DOHH2 (cell line): ENCODE results near the gene PCYOX1L.

Experiments used
- H3F3A ChIP-seq: fragments of 200-600 bp; sonication (generic), shearing (Covaris generic); 2 replicates; pipeline ENCODE4 v1.6.0; 2016; ENCODE audit warnings: antibody characterized with exemption, mild to moderate bottlenecking; ENCODE audit not compliant: control insufficient read depth, insufficient read depth
- H3K27ac ChIP-seq: fragments of 200-600 bp; sonication (generic); 2 replicates; pipeline ENCODE4 v1.5.1; 2014; ENCODE audit warnings: low read depth, mild to moderate bottlenecking, low read length, moderate library complexity
- H3K27me3 ChIP-seq: fragments of 200-600 bp; sonication (generic); 2 replicates; pipeline ENCODE4 v1.6.1; 2014; ENCODE audit warnings: mild to moderate bottlenecking, low read length, mixed read lengths; ENCODE audit not compliant: control insufficient read depth
- H3K36me3 ChIP-seq: fragments of 200-600 bp; sonication (generic); 2 replicates; pipeline ENCODE4 v1.6.1; 2014; ENCODE audit warnings: mild to moderate bottlenecking, low read length, moderate library complexity, mixed read lengths; ENCODE audit not compliant: control insufficient read depth
- H3K4me1 ChIP-seq: fragments of 200-600 bp; sonication (generic); 2 replicates; pipeline ENCODE4 v1.6.1; 2014; ENCODE audit warnings: mild to moderate bottlenecking, low read length, mixed read lengths; ENCODE audit not compliant: control insufficient read depth
- H3K4me2 ChIP-seq: fragments of 200-600 bp; sonication (generic); 2 replicates; pipeline ENCODE4 v1.6.0; 2014; ENCODE audit warnings: mild to moderate bottlenecking, low read length, moderate library complexity
- H3K4me3 ChIP-seq: fragments of 200-600 bp; sonication (generic); 2 replicates; pipeline ENCODE4 v1.5.1; 2014; ENCODE audit warnings: mild to moderate bottlenecking, low read length, mixed read lengths
- H3K79me2 ChIP-seq: fragments of 200-600 bp; sonication (generic); 2 replicates; pipeline ENCODE4 v1.6.1; 2014; ENCODE audit warnings: mild to moderate bottlenecking, low read length, mixed read lengths; ENCODE audit not compliant: control insufficient read depth
- H3K9me2 ChIP-seq: fragments of 200-600 bp; sonication (generic); replicated peaks from 2 replicates; pipeline ENCODE4 v1.6.1; 2014; ENCODE audit warnings: mild to moderate bottlenecking, low read length, mixed read lengths; ENCODE audit not compliant: control insufficient read depth
- H3K9me3 ChIP-seq: fragments of 200-600 bp; sonication (generic); 2 replicates; pipeline ENCODE4 v1.6.1; 2014; ENCODE audit warnings: antibody characterized with exemption, low read length, mixed read lengths; ENCODE audit not compliant: control insufficient read depth, insufficient read depth
- H4K20me1 ChIP-seq: fragments of 200-600 bp; sonication (generic); 2 replicates; pipeline ENCODE4 v1.6.0; 2014; ENCODE audit warnings: low read depth, mild to moderate bottlenecking, antibody characterized with exemption, low read length, moderate library complexity; ENCODE audit not compliant: control insufficient read depth, insufficient read depth
- EZH2phosphoT487 ChIP-seq: fragments of 200-600 bp; sonication (generic); IDR thresholded peaks from 2 replicates; pipeline ENCODE4 v1.6.1; 2017; ENCODE audit warnings: borderline replicate concordance, mild to moderate bottlenecking, antibody characterized with exemption, low read length, moderate library complexity, mixed read lengths
- TF ChIP-seq, protein P1 (sequence below): fragments of 200-600 bp; sonication (generic); IDR thresholded peaks from one replicate; pipeline ENCODE4 v1.5.1; 2014; ENCODE audit warnings: antibody characterized with exemption, mild to moderate bottlenecking, low read depth, low read length; ENCODE audit not compliant: poor library complexity, severe bottlenecking

PCYOX1L gene

DNA sequence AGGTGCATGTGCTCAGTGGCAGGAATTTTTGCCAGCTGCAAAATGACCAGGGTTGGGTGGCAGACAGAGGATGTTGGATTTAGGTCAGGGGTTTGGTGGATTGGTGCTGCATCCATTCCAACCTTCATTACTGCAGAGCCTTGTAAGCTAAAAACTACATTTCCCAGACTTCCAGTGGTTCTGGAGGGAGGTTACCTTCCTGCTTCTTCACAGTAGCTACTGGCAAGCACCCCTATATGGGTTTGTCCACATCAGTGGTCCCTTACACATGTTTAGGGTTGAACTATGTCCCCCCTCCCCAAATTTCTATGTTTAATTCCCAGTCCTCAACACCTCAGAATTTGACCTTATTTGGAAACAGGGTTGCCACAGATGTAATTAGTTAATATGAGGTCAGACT lies 41.9 kb downstream of the PCYOX1L start:
- Histone ChIP-seq H3K4me3 (no peak overlapping the region), H3K4me1 (peaks cover 8% of the 10 kb centered on the region), H3K79me2 (no peaks in the 10 kb centered on the region)

DNA sequence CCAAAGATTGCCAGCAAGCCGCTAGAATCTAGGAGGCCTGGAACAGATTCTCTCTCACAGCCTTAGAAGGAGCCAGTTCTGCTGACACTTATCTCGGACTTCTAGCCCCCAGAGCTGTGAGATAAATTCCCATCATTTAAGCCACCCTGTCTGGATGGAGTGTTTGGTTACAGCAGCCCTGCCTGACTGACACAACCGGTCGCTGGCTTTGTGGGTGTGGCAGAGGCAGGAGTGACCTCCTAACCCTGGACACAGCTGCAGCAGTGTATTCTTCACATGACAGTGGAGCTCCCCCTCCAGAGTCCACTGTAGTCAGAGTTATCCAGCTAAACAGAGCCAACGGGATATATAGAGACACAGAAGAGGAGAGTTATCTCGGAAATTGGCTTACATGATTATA lies 42.5 kb downstream of the PCYOX1L start:
- Histone ChIP-seq H3K4me2 (no peak overlapping the region), H3K9me3 (no peaks in the 10 kb centered on the region), H3K27me3 (peaks cover 22% of the 10 kb centered on the region), H3K9me2 (no peaks in the 10 kb centered on the region), H3K4me3 (no peak overlapping the region), H3K27ac (no peak overlapping the region), H3F3A (no peaks in the 10 kb centered on the region), H4K20me1 (no peaks in the 10 kb centered on the region), H3K36me3 (no peaks in the 10 kb centered on the region), H3K4me1 (peaks cover 8% of the 10 kb centered on the region), H3K79me2 (no peaks in the 10 kb centered on the region)
- TF ChIP-seq EZH2phosphoT487 = no peak
- TF ChIP-seq, protein P1, sequence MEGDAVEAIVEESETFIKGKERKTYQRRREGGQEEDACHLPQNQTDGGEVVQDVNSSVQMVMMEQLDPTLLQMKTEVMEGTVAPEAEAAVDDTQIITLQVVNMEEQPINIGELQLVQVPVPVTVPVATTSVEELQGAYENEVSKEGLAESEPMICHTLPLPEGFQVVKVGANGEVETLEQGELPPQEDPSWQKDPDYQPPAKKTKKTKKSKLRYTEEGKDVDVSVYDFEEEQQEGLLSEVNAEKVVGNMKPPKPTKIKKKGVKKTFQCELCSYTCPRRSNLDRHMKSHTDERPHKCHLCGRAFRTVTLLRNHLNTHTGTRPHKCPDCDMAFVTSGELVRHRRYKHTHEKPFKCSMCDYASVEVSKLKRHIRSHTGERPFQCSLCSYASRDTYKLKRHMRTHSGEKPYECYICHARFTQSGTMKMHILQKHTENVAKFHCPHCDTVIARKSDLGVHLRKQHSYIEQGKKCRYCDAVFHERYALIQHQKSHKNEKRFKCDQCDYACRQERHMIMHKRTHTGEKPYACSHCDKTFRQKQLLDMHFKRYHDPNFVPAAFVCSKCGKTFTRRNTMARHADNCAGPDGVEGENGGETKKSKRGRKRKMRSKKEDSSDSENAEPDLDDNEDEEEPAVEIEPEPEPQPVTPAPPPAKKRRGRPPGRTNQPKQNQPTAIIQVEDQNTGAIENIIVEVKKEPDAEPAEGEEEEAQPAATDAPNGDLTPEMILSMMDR = no peak

More for the DNA sequence above, 41.9 kb downstream of the PCYOX1L start:
- Histone ChIP-seq H3K36me3 (no peaks in the 10 kb centered on the region), H3K4me2 (no peak overlapping the region), H3K9me2 (no peaks in the 10 kb centered on the region), H3K27ac (no peak overlapping the region), H3K9me3 (no peaks in the 10 kb centered on the region), H4K20me1 (no peaks in the 10 kb centered on the region), H3F3A (no peaks in the 10 kb centered on the region), H3K27me3 (peaks cover 26% of the 10 kb centered on the region)
- no peak for TF ChIP-seq EZH2phosphoT487
- TF ChIP-seq, protein P1 = no peak

DNA sequence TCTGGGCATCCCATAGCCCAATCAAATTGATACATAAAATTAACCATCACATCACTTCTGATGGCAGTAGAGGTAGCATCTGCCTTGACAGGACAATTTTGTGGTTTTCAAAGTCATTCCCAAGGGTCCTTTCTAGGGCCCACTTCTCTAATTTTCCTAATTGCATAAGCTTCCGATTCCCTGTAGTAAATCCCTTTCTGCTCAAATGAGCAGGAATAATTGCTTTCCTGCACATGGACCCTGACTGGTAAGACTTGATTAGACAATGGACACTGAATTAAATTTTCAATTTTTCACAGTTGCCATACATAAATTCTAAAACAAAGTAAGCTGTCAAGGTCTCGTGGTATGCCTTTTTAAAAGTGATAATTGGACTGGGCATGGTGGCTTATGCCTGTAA lies 43.2 kb downstream of the PCYOX1L start:
- Histone ChIP-seq H3K36me3 (no peaks in the 10 kb centered on the region), H3K79me2 (no peaks in the 10 kb centered on the region), H3K4me1 (peaks cover 8% of the 10 kb centered on the region), H3K9me2 (no peaks in the 10 kb centered on the region), H3K27me3 (peaks cover 21% of the 10 kb centered on the region), H3K27ac (no peak overlapping the region), H3K4me3 (no peak overlapping the region), H4K20me1 (no peaks in the 10 kb centered on the region), H3F3A (no peaks in the 10 kb centered on the region), H3K9me3 (no peaks in the 10 kb centered on the region), H3K4me2 (no peak overlapping the region)
- TF ChIP-seq, protein P1 = no peak

DNA sequence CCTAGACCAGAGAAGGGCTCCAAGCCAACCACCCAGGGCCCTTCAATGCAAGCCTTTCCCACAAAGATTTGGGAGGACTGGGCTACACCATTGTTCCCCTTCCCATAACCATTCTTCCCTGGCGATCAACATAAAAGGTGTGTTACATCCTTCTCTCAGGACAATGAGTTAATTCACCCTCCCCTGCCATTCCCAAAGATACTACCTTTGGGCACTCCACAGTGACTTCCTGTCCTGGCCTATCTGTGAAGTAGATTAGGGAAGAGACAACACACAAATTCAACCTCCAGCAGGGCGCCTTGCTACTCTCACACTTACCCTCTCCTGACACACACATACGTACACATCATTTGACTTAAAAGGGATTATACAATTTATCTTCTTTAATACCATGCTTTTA lies 44.4 kb downstream of the PCYOX1L start:
- Histone ChIP-seq H3K4me3 (no peak overlapping the region), H3K9me3 (no peaks in the 10 kb centered on the region), H3K27me3 (peaks cover 25% of the 10 kb centered on the region), H3K9me2 (no peaks in the 10 kb centered on the region), H3K4me2 (no peak overlapping the region), H4K20me1 (no peaks in the 10 kb centered on the region), H3K4me1 (peaks cover 15% of the 10 kb centered on the region), H3K27ac (no peak overlapping the region), H3F3A (no peaks in the 10 kb centered on the region), H3K79me2 (no peaks in the 10 kb centered on the region), H3K36me3 (no peaks in the 10 kb centered on the region)
- TF ChIP-seq, protein P1 = no peak
- no peak for TF ChIP-seq EZH2phosphoT487
